Activated CD8-positive, alpha-beta T cell treated with anti-CD3 and anti-CD28 coated beads, Interleukin-2, amount 10 ng/mL, durations not matched to agents 7 days and 5 days (primary cell): ENCODE data around the gene SLC16A12. TPM values are rescaled to one million over a fixed set of nuclear protein-coding genes. Genes with fewer than 3 reads are reported as not detected.
A peak's percentile ranks its signal among the peaks of the same experiment; 100 is the strongest.
"Not testable (repeated sequence)": the region's sequence is repeated elsewhere in the genome, so short reads cannot be mapped to it uniquely, and the experiment has no call there.

ENCODE experiments used
- ATAC-seq: fragments of 150-1000 bp; cut with Tn5 transposase; one replicate; pipeline ENCODE4 v1.10.0; 2021; ENCODE audit warnings: moderate library complexity
- CTCF ChIA-PET: fragments of 350-600 bp; sonication (Branson Sonifier 250); formaldehyde crosslinking; loops from one replicate; lab custom pipeline; 2021; ENCODE audit warnings: antibody characterized with exemption; lab: Charles Lee
- POLR2A ChIA-PET: fragments of 350-600 bp; sonication (Branson Sonifier 250); formaldehyde crosslinking; loops from one replicate; lab custom pipeline; 2021; ENCODE audit warnings: antibody characterized with exemption; lab: Charles Lee
- DNase-seq: peaks from one replicate; pipeline ENCODE4 v3.0.0-alpha.2; 2020
- H3K27ac Mint-ChIP-seq: one replicate; pipeline ENCODE4 v1.8.0; 2021; ENCODE audit warnings: mild to moderate bottlenecking, mixed read lengths
- H3K27me3 Mint-ChIP-seq: one replicate; pipeline ENCODE4 v1.8.0; 2021; ENCODE audit warnings: low read depth, mixed read lengths
- H3K36me3 Mint-ChIP-seq: one replicate; pipeline ENCODE4 v1.8.0; 2021; ENCODE audit warnings: low read depth, mixed read lengths
- H3K4me1 Mint-ChIP-seq: one replicate; pipeline ENCODE4 v1.8.0; 2021; ENCODE audit warnings: low read depth, mixed read lengths
- H3K4me3 Mint-ChIP-seq: one replicate; pipeline ENCODE4 v1.8.0; 2021; ENCODE audit warnings: mild to moderate bottlenecking, mixed read lengths
- H3K9me3 Mint-ChIP-seq: one replicate; pipeline ENCODE4 v1.8.0; 2022; ENCODE audit warnings: mixed read lengths; ENCODE audit not compliant: insufficient read depth
- total RNA-seq, 2 experiments: library from RNA; stranded (reverse); gene quantifications; one replicate each; pipeline ENCODE4 v1.2.3, GENCODE V29; 2021

The SLC16A12 gene
- total RNA-seq, 2 experiments from 2014 or later = not detected

DNA sequence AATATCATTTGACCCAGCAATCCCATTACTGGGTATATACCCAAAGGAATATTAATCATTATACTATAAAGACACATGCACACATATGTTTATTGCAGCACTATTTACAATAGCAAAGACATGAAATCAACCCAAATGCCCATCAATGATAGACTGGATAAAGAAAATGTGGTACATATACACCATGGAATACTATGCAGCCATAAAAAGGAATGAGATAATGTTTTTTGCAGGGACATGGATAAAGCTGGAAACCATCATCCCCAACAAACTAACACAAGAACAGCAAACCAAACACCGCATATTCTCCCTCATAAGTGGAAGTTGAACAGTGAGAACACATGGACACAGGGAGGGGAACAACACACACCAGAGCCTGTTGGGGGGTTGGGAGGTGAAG lies 11.3 kb upstream of the SLC16A12 start:
- CTCF ChIA-PET, ATAC-seq, H3K36me3 Mint-ChIP-seq, DNase-seq, H3K27ac Mint-ChIP-seq, H3K4me3 Mint-ChIP-seq, POLR2A ChIA-PET, H3K9me3 Mint-ChIP-seq, H3K4me1 Mint-ChIP-seq: not testable (repeated sequence)
- peaks cover 16% of the 10 kb centered on the region for H3K27me3 Mint-ChIP-seq

DNA sequence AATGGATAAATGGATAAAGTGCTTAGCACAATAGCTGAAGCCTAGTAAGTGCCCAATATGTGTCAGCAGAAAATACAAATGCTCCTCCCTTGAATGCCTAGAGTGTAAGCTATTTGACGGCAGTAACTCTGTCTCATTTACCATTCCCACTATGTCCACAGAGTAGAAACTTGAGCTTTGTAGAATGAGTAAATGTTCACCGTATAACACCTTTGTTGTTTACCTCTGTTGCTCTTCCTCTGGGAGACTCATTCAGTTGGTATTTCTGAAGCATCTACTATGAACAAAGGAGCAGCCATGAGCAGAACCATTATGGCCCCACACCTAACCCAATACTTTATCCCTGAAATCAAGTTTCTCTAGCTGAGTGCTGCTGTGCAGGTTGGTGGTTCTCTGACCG lies 8.4 kb upstream of the SLC16A12 start:
- no peak for ATAC-seq
- no peak for DNase-seq
- H3K9me3 Mint-ChIP-seq = no peaks in the 10 kb centered on the region
- H3K4me3 Mint-ChIP-seq = no peak overlapping the region
- no peaks in the 10 kb centered on the region for H3K36me3 Mint-ChIP-seq
- ChIA-PET CTCF (interaction anchor here (1.0 kb wide), 1 partner anchor 157 kb away, joined by 3 read pairs; no protein-coding TSS in a partner anchor), POLR2A (no interaction called here)
- no peak overlapping the region for H3K27ac Mint-ChIP-seq
- no peaks in the 10 kb centered on the region for H3K4me1 Mint-ChIP-seq
- H3K27me3 Mint-ChIP-seq = peaks cover 27% of the 10 kb centered on the region

DNA sequence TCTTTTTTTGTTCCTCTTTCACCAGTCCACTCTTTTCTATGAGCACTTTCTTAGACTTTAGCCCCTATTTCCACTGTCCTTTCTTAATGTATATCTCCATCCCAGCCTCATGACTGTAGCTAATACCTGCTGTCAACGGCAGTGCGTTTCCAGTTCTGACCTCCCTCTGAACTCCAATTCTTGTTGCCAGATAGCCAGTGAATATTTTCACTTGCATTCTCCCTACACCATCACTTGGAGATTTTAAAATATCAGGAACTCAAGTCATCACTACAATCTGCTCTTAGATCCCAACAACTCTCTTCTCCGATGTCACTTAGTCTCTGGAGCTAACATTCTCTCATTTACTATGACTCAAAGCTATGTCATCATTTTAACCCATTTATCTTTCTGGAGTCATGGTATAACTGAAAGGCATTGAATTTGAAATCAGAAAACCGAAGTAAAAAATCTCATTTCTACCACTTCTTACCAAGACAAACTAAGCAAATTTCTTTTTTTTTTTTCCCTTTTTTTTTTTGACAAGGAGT lies 5.1 kb upstream of the SLC16A12 start:
- H3K27me3 Mint-ChIP-seq = peaks cover 39% of the 10 kb centered on the region
- H3K36me3 Mint-ChIP-seq = no peaks in the 10 kb centered on the region
- ChIA-PET CTCF (interaction anchor here (0.6 kb wide), 1 partner anchor 24 kb away, joined by 4 read pairs; no protein-coding TSS in a partner anchor), POLR2A (no interaction called here)
- H3K4me1 Mint-ChIP-seq = peaks cover 3% of the 10 kb centered on the region
- no peak overlapping the region for H3K27ac Mint-ChIP-seq
- ATAC-seq (no peak), DNase-seq (no peak)
- no peak overlapping the region for H3K4me3 Mint-ChIP-seq
- H3K9me3 Mint-ChIP-seq = no peaks in the 10 kb centered on the region

DNA sequence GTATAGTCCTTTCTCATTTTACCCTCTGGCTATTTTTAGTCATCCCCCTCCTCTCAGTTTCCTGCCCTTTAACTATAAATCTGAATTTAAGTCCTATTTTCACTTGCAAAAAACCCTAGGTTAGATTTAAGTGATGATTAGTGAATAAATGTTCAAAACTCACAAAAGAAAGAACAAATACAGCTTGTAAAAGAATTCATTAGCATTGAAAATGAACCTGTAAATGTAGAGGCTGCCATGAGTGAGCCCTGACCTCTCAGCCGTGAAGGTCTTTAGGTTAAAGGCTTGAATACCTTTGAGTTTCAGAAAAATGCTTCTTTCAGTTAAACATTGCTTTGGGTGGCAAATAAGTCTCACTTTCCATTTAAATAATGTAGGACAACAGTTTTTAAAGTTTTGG lies 2.0 kb upstream of the SLC16A12 start:
- Mint-ChIP-seq H3K9me3 (no peaks in the 10 kb centered on the region), H3K4me3 (no peak overlapping the region), H3K27me3 (peaks cover 60% of the 10 kb centered on the region), H3K4me1 (peaks cover 12% of the 10 kb centered on the region), H3K27ac (no peak overlapping the region), H3K36me3 (no peaks in the 10 kb centered on the region)
- DNase-seq (no peak), ATAC-seq (no peak)
- ChIA-PET POLR2A (no interaction called here), CTCF (no interaction called here)

DNA sequence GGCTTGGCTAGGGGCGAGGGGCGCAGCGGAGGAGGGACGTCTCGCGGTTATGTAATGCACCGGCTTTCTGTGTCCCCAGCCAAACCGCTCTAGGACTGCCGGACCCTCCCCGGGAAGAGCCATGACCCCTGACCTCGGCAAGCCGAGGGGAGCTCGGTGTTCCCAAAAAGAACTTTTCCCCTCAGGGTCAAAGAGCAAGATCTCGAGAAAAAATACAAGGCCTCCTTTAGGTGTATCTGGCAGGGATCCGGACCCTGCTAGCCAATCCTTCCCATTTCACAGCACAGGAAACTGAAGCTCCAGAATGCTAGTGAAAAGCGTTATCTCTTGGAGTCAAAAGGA lies 590 bp upstream of the SLC16A12 start:
- Mint-ChIP-seq H3K27me3 (peaks cover 70% of the 10 kb centered on the region), H3K4me1 (peaks cover 12% of the 10 kb centered on the region), H3K9me3 (no peaks in the 10 kb centered on the region), H3K36me3 (no peaks in the 10 kb centered on the region), H3K4me3 (no peak overlapping the region), H3K27ac (no peak overlapping the region)
- CTCF ChIA-PET = interaction anchor here (1.4 kb wide), 1 partner anchor 241 kb away, joined by 3 read pairs; no protein-coding TSS in a partner anchor
- no peak for ATAC-seq
- DNase-seq = no peak
- POLR2A ChIA-PET = no interaction called here

DNA sequence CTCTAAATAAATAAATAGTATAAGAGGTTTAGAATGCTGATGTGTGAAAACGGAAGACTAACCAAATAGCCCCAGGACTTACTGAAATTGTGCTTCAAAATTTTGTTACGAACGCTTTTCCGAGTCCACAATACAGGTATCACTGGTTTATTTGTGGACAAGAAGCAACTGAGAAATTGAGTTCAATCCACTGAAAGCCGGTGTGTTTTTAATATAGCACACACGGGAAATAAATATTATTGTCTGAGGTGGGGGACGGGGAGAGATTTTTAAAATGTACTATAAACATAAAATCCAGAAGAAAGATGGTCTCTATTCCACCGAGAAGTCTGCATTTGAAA lies 598 bp downstream of the SLC16A12 start:
- Mint-ChIP-seq H3K27ac (no peak overlapping the region), H3K9me3 (no peaks in the 10 kb centered on the region), H3K36me3 (no peaks in the 10 kb centered on the region), H3K4me3 (peak overlapping the region; percentile 9), H3K27me3 (peaks cover 67% of the 10 kb centered on the region), H3K4me1 (peaks cover 12% of the 10 kb centered on the region)
- ChIA-PET CTCF (interaction anchor here (1.4 kb wide), 1 partner anchor 239 kb away, joined by 3 read pairs; no protein-coding TSS in a partner anchor), POLR2A (no interaction called here)
- DNase-seq = no peak
- ATAC-seq = no peak

DNA sequence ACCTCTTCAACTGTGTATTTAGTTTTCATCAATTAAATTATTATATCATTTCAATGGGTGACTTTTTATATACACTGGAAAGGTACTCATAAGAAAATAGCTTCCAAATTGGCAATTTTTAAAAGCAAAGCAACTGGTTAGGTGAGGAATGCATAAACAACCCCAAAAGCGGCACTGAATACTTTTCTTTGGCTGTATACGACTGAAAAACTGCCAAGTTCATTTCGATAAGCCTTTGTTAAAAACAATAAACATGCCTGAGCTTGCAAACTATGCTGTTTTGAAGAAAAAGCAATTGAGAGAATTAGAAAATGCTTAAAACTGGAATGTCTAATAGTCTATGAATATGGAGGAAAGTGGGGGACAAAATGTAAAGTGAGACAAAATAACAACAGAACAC lies 2.9 kb downstream of the SLC16A12 start:
- DNase-seq (no peak), ATAC-seq (no peak)
- Mint-ChIP-seq H3K27me3 (peaks cover 55% of the 10 kb centered on the region), H3K4me1 (peaks cover 12% of the 10 kb centered on the region), H3K36me3 (no peaks in the 10 kb centered on the region), H3K4me3 (no peak overlapping the region), H3K27ac (no peak overlapping the region), H3K9me3 (no peaks in the 10 kb centered on the region)
- ChIA-PET CTCF (interaction anchor here (1.1 kb wide), 1 partner anchor 42 kb away, joined by 4 read pairs; no protein-coding TSS in a partner anchor), POLR2A (no interaction called here)

DNA sequence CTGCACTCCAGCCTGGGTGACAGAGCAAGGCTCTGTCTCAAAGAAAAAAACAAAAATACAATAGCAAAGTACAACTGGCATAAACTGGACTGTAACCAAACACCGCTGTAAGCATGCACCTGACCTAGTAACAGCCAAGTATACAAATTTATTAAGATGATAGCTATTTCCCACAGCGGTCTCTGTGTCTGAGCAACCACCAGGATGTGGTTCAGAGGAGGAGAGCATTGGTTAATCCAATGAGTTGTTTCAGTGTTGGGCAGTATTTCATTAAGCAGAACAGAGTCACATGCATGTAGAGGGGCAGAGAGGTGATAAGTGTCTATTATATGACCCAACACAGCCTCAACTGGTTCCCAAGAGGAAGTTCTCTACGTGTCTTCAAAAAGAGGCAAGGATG lies 4.0 kb downstream of the SLC16A12 start:
- peaks cover 52% of the 10 kb centered on the region for H3K27me3 Mint-ChIP-seq
- H3K36me3 Mint-ChIP-seq = no peaks in the 10 kb centered on the region
- peaks cover 12% of the 10 kb centered on the region for H3K4me1 Mint-ChIP-seq
- ATAC-seq (no peak), DNase-seq (no peak)
- CTCF ChIA-PET = no interaction called here
- no peak overlapping the region for H3K4me3 Mint-ChIP-seq
- POLR2A ChIA-PET = no interaction called here
- no peaks in the 10 kb centered on the region for H3K9me3 Mint-ChIP-seq
- no peak overlapping the region for H3K27ac Mint-ChIP-seq

DNA sequence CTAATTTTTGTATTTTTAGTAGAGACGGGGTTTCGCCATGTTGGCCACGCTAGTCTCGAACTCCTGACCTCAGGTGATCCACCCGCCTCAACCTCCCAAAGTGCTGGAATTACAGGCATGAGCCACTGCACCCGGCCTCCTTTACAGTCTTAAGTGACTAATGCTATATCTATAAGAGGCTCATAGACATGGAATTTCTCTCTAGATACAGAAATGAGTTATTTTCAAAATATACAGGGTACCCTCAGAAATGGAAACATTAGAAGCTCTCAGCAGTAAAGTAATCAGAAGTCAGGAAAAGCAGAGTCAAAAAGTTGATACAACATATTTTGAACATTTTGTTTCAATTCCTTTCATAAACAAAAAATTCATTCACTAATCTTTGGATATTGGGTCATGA lies 5.7 kb downstream of the SLC16A12 start:
- DNase-seq, ATAC-seq, H3K4me3 Mint-ChIP-seq, CTCF ChIA-PET, H3K27ac Mint-ChIP-seq, H3K9me3 Mint-ChIP-seq, H3K36me3 Mint-ChIP-seq, H3K4me1 Mint-ChIP-seq, POLR2A ChIA-PET: not testable (repeated sequence)
- H3K27me3 Mint-ChIP-seq = peaks cover 42% of the 10 kb centered on the region

DNA sequence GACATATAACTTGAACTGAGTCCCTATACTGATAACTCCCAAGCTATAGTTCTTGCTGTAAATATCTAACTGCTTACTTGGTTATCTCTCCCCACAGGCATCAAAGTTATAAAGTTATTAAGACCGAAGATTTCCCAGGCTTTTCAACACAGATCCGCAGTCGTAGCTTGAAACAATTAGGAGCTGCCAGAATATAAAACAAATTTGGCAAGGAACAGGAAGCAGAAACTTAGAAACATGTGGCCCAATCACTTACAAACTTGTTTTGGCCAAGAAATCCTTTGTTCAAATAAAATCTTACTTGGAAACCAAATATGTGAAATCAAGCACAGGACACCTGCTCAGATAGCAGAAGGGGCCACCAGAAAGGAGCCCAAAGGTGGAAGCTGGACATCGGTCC lies 9.0 kb downstream of the SLC16A12 start:
- Mint-ChIP-seq H3K27ac (no peak overlapping the region), H3K4me3 (no peak overlapping the region), H3K4me1 (no peaks in the 10 kb centered on the region), H3K9me3 (no peaks in the 10 kb centered on the region), H3K27me3 (peaks cover 15% of the 10 kb centered on the region), H3K36me3 (no peaks in the 10 kb centered on the region)
- ATAC-seq (no peak), DNase-seq (no peak)
- CTCF ChIA-PET = no interaction called here
- POLR2A ChIA-PET = no interaction called here

DNA sequence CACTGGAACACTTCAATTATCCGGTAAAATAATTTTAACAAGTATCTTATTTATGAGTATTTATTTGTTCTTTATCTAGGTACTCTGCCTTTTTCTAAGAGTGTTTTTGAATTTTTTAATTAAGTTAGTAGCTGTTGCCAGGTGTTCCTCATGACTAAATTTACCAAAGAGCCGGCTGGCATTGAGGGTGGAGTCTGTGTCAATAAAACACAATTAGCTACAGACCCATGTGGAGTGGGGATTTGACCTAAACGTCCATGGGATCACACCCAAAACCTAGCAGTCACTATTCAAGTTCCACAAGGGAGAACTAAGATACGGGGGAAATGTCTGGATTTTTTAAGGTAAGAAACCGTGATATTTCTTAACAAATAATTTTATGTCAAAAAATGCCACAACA lies 9.8 kb downstream of the SLC16A12 start:
- ChIA-PET CTCF (no interaction called here), POLR2A (no interaction called here)
- ATAC-seq (no peak), DNase-seq (no peak)
- no peak overlapping the region for H3K27ac Mint-ChIP-seq
- H3K4me1 Mint-ChIP-seq = no peaks in the 10 kb centered on the region
- peaks cover 12% of the 10 kb centered on the region for H3K27me3 Mint-ChIP-seq
- no peaks in the 10 kb centered on the region for H3K9me3 Mint-ChIP-seq
- no peak overlapping the region for H3K4me3 Mint-ChIP-seq
- H3K36me3 Mint-ChIP-seq = no peaks in the 10 kb centered on the region

DNA sequence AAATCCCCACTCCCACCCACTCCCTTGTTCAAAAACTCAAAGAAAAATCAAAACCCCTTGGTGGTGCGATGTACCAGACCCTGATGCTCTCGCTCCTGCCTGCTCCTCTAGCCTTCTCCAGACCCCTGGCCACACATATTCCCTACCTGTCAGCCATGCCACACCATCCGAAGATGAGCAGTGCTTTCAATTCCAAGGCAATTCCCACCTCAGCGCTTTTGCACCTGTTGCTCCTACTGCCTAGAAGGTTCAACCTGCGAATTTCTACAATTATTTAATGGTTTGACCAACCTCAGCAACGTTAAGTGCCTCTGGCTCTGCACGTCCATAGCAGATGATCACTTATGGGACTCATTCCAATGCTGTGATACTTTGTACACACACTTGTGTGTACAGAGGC lies 11.1 kb downstream of the SLC16A12 start:
- no peak for DNase-seq
- POLR2A ChIA-PET = no interaction called here
- H3K4me1 Mint-ChIP-seq = no peaks in the 10 kb centered on the region
- H3K36me3 Mint-ChIP-seq = no peaks in the 10 kb centered on the region
- no peak for ATAC-seq
- no peak overlapping the region for H3K4me3 Mint-ChIP-seq
- H3K27ac Mint-ChIP-seq = no peak overlapping the region
- no peaks in the 10 kb centered on the region for H3K9me3 Mint-ChIP-seq
- CTCF ChIA-PET = no interaction called here
- H3K27me3 Mint-ChIP-seq = peaks cover 8% of the 10 kb centered on the region

DNA sequence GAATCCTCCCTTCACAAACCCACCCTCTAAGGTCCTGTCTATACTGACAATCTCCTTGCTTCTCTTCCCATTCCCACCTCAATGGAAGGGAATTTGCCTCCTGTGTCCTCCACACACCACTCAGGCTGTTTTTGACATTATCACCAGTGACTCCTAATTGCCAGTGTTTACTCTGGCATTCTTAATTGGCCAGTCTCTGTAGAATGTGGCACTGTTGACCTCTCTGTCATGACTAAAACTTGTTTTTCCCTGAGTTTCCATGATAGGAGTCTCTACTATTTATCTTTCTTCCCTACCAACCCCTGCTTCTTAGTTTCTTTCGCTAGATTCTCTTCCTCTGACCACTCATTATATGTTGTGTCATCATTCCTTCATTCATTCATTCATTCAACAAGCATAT lies 12.1 kb downstream of the SLC16A12 start:
- Mint-ChIP-seq H3K4me1 (no peaks in the 10 kb centered on the region), H3K9me3 (no peaks in the 10 kb centered on the region), H3K36me3 (no peaks in the 10 kb centered on the region), H3K27ac (no peak overlapping the region), H3K4me3 (no peak overlapping the region), H3K27me3 (peaks cover 8% of the 10 kb centered on the region)
- ATAC-seq (no peak), DNase-seq (no peak)
- POLR2A ChIA-PET = no interaction called here
- CTCF ChIA-PET = no interaction called here
